Neutrophil (primary cell): ENCODE data around the gene TNFRSF13B.

ENCODE experiments used
- H3K27ac ChIP-seq: fragments of 200-600 bp; sonication (generic); 2 replicates; pipeline ENCODE4 v1.5.1; 2016; ENCODE audit warnings: mild to moderate bottlenecking, moderate library complexity
- H3K27me3 ChIP-seq: fragments of 200-600 bp; sonication (generic); 2 replicates; pipeline ENCODE4 v1.6.0; 2016; ENCODE audit warnings: mild to moderate bottlenecking
- H3K36me3 ChIP-seq: fragments of 200-600 bp; sonication (generic); 2 replicates; pipeline ENCODE4 v1.5.1; 2017
- H3K4me1 ChIP-seq, 2 experiments: fragments of 200-600 bp in 1 of 2; sonication (generic) in 1 of 2; 1 replicate in 1 of 2; 2 replicates in 1 of 2; pipeline versions ENCODE4 v1.5.1 to v1.6.1; 2013 to 2016; ENCODE audit warnings: low read depth in 1 of 2, low read length in 1 of 2, mild to moderate bottlenecking in 1 of 2, moderate library complexity in 1 of 2; ENCODE audit not compliant: control insufficient read depth in 1 of 2, insufficient read depth in 1 of 2
- H3K4me3 ChIP-seq, 2 experiments: fragments of 200-600 bp in 1 of 2; sonication (generic) in 1 of 2; 1 replicate in 1 of 2; 2 replicates in 1 of 2; pipeline ENCODE4 v1.5.1; 2013 to 2016; ENCODE audit warnings: low read depth in 1 of 2, low read length in 1 of 2, mild to moderate bottlenecking in 1 of 2, moderate library complexity in 1 of 2
- H3K9me3 ChIP-seq: fragments of 200-600 bp; sonication (generic); 2 replicates; pipeline ENCODE4 v1.5.1; 2016
- TF ChIP-seq, protein P1 (sequence below): fragments of 200-600 bp; sonication (generic); IDR thresholded peaks from 2 replicates; pipeline ENCODE4 v1.5.1; 2016; ENCODE audit warnings: antibody characterized with exemption

TNFRSF13B gene

DNA sequence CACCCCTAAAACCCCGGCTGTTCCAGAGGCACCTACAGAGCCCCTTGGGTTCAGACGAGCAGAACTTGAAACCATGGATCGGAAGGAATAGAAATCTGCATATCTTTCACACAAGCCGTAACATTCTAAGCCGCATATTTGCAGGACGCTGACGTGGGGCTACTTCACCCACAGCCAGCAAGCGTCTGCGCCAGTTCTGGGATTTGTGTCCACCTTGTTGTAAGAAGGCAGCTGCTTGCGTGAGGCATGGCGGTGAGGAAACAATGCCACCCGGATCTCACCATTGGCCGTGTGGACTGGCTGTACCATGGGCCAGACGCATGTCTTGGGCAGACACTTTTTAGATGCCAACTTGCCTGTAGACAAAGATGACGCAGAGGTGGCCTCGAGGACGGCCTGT, 34.5 kb downstream of the TNFRSF13B start:
- TF ChIP-seq, protein P1, sequence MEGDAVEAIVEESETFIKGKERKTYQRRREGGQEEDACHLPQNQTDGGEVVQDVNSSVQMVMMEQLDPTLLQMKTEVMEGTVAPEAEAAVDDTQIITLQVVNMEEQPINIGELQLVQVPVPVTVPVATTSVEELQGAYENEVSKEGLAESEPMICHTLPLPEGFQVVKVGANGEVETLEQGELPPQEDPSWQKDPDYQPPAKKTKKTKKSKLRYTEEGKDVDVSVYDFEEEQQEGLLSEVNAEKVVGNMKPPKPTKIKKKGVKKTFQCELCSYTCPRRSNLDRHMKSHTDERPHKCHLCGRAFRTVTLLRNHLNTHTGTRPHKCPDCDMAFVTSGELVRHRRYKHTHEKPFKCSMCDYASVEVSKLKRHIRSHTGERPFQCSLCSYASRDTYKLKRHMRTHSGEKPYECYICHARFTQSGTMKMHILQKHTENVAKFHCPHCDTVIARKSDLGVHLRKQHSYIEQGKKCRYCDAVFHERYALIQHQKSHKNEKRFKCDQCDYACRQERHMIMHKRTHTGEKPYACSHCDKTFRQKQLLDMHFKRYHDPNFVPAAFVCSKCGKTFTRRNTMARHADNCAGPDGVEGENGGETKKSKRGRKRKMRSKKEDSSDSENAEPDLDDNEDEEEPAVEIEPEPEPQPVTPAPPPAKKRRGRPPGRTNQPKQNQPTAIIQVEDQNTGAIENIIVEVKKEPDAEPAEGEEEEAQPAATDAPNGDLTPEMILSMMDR, result no peak
- Histone ChIP-seq H3K27me3 (peaks cover 19% of the 10 kb centered on the region), H3K4me1 (no peaks in the 10 kb centered on the region), H3K4me3 (no peak overlapping the region), H3K27ac (no peak overlapping the region), H3K9me3 (no peaks in the 10 kb centered on the region), H3K36me3 (no peaks in the 10 kb centered on the region)

DNA sequence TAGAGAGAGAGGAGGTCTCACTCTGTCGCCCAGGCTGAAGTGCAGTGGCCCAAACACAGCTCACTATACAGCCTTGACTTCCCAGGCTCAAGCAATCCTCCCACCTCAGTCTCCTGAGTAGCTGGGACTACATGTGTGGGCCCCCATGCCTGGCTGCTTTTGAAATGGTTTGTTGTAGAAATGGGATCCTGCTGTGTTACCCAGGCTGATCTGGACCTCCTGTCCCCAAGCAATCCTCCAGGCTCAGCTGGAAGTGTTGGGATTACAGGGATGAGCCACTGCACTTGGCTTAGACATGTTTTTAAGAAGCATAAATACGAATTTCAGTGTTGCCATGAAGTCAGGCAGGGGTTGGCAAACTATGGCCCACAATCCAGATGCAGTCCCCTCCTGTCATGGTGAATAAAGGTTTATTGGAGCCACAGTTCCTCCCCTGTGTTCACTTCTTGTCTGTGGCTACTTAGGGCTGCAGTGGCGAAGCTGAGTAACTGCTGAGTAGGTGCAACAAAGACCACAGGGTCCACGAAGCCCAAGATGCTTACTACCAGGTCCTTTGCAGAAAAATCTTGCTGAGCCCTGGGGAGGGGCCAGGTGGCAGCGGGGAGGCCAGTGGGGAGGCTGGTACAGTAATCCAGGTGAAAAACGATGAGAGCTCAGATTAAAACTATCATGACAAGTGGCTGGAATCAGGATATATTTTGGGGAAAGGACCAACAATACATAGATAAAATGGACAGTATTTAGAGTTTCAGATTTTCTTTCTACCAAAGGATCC, 35.2 kb downstream of the TNFRSF13B start:
- Histone ChIP-seq H3K27me3 (peaks cover 19% of the 10 kb centered on the region), H3K4me1 (no peaks in the 10 kb centered on the region), H3K27ac (no peak overlapping the region), H3K9me3 (no peaks in the 10 kb centered on the region), H3K4me3 (no peak overlapping the region), H3K36me3 (no peaks in the 10 kb centered on the region)
- TF ChIP-seq, protein P1, result no peak

DNA sequence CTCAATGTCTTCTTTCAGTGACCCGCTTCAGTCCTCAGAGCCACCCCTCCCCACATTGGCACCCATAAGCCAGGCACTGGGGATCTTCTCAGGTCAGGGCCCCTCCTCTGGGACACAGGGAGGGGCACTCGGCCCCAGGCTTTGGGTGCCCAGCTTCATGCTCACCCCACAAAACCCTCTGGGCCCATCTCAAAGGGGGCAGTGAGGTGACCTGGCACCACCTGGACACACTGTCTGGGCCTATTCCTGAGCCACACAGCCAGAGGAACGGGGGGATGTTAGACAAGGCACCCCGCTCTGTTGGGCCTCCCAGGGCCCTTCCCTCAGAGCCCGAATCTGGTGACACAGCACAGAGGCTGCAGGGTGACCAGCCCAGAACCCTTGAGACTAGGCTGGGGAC, 36.1 kb downstream of the TNFRSF13B start:
- Histone ChIP-seq H3K4me3 (no peak overlapping the region), H3K9me3 (no peaks in the 10 kb centered on the region), H3K27ac (no peak overlapping the region), H3K36me3 (no peaks in the 10 kb centered on the region), H3K4me1 (no peaks in the 10 kb centered on the region), H3K27me3 (peaks cover 19% of the 10 kb centered on the region)
- TF ChIP-seq, protein P1, result no peak

DNA sequence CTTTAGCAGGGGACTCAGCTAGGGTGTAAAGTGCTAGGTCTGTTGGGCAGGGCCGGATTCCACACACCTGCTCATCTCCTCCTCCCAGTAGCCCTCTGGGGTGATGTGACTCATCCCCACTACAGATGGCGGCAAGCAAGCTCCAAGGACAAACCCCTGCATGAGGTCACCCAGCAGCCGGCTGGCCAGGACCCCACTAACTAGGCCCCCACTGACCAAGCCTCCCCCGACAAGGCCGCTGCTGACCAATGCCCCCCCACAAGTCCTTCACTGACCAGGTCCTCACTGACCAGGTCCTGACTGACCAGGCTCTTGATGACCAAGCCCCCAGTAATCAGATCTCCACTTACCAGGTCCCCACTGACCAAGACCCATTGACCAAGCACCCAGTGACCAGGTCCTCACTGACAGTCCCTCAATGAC, 36.7 kb downstream of the TNFRSF13B start:
- TF ChIP-seq, protein P1, result no peak

DNA sequence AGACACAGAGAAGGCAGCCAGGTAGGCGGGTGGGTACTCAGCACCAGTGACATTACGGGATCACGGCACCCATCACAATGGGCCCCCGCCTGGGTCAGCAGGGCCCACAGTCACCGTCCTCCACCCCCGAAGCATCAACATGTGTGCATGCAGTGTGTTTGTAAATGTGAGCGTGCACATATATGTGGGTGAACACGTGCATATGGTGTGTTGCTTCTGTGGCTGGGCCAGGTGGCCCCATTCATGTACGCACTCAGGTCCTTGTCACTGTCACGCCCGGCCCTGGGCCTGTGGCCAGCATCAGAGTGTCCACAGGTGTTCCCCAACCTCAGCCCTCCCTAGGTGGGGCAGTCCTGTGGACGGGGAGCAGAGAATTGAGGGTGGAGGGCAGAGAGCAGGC, 37.1 kb downstream of the TNFRSF13B start:
- Histone ChIP-seq H3K36me3 (no peaks in the 10 kb centered on the region), H3K4me1 (no peaks in the 10 kb centered on the region), H3K4me3 (no peak overlapping the region), H3K27ac (no peak overlapping the region), H3K27me3 (peaks cover 19% of the 10 kb centered on the region), H3K9me3 (no peaks in the 10 kb centered on the region)
- TF ChIP-seq, protein P1, result no peak

More for the DNA sequence above, 36.7 kb downstream of the TNFRSF13B start:
- Histone ChIP-seq H3K36me3 (no peaks in the 10 kb centered on the region), H3K4me3 (no peak overlapping the region), H3K9me3 (no peaks in the 10 kb centered on the region), H3K4me1 (no peaks in the 10 kb centered on the region), H3K27me3 (peaks cover 19% of the 10 kb centered on the region), H3K27ac (no peak overlapping the region)
